Glomerular endothelial cell (primary cell): ENCODE data around the gene SPPL3. TPM values are rescaled to one million over a fixed set of nuclear protein-coding genes. Genes with fewer than 3 reads are reported as not detected.
A peak's percentile ranks its signal among the peaks of the same experiment; 100 is the strongest.

ENCODE experiments used
- DNase-seq: peaks from one replicate; pipeline ENCODE4 v3.0.0-alpha.2; 2011; ENCODE audit warnings: low read depth, low spot score; ENCODE audit errors: extremely low read depth
- total RNA-seq: library from RNA; depleted of rRNA; stranded (reverse); fragments of >200 nt; gene quantifications from 2 replicates; pipeline ENCODE4 v1.2.3, GENCODE V29; 2015

Gene SPPL3
- total RNA-seq, 1 donor from 2014 or later: 33.7 TPM

GRCh38 chr12:120879102-120879501 lies 25.1 kb downstream of the SPPL3 start:
- DNase-seq: no peak

DNA sequence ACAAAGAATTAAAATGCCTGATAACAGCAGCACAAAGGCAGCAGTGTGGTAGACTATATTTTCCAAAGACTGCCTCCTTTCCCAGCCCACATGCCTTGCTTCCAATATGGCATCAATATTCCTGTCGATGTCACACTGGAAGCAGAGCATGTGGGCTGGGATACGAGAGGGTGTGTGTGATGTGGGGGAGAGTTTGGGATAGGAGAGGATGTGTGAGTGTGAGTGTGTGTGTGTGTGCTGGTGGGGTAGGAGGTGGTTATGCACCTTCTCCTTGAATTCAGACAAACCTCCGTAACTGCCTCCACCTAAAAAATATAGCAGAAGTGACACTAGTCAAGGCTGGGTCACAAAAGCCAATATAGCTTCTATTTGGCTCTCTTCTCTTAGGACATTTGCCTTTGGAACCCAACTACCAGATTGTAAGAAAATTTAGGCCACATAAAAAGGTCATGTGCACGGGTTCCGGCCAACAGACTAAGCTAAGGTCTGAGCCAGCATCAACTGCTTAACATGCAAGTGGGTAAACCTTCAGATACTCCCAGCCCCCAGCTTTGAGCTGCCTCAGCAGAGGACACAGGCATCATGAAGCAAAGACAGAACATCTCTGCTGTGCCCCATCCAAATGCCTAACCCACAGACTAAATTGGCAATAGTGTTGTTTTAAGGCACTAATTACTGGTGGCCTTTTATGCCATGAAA lies 29.5 kb downstream of the SPPL3 start:
- DNase-seq: no peak

DNA sequence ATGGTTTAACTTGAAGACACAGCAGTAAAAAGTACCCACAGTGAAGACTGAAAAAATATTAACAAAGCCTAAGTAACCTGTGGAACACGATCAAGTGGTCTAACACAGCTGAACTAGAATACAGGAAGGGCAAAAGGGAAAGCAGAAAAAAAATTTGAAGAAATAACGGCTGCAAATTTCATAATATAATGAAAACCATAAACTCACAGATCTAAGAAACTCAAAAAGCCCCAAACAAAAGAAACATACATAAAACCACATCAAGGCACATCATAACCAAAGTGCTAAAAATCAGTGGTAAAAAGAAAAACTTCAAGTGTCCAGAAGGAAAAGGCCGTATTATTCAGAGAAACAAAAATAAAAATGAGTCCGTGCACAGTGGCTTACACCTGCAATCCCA lies 30.9 kb downstream of the SPPL3 start:
- no peak for DNase-seq

DNA sequence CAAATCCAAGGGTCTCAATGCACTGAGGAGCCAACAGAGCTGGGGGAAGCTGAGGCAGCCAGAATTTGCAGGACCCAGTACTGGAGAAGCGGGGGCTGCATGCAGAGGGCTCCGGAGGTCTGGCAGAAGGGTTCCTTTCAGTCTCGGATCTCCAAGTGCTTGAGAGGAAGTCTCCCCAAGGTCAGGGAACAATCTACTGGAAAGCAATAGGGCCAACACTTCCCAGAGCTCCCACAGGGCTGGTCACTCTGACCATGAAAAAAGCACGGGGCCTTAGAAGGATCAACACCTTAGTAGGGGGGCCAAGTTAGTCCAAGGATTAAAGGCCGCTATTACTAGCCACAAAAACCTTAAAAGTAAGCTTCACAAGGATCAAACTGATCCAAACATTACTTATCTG lies 31.7 kb downstream of the SPPL3 start:
- DNase-seq: no peak

DNA sequence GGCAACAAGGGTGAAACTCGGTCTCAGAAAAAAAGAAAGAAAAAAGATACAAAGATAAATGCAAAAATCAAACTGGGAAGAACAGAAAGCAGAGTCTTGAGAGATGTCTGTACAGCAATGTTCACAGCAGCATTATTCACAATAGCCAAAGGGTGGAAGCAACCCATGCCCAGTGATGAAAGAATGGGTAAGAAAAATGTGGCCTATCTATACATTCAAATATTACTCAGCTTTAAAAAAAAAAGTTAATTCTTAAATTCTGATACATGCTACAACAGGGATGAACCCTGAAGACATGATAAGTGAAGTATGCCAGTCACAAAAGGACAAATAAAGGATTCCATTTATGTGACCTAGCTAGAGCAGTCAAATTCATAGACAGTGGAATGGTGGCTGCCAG lies 33.7 kb downstream of the SPPL3 start:
- no peak for DNase-seq

- DNase-seq: no peak
Measured at GRCh38 chr12:120869376-120869775, 34.8 kb downstream of the SPPL3 start.

- no peak for DNase-seq
Measured at GRCh38 chr12:120866108-120866507, 38.0 kb downstream of the SPPL3 start.

DNA sequence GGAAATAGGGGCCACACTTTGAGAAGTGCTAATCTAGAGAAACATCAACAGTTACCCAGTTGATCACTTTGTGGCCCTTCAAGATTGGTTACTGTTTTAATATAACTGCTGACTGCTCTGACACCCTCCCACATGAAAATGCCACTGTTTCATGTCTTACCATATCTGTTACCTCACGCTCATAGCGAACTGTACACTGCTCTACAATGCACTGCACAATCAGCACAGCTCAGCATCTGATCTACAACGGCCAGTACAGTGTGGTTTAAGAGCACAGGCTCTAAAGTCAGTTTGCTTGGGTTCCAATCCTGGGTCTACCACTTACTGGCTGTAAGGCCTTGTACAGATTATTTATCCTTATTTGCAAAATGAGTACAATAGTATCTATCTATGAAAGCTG lies 39.1 kb downstream of the SPPL3 start:
- no peak for DNase-seq

- no peak for DNase-seq
Measured at GRCh38 chr12:120862664-120863063, 41.5 kb downstream of the SPPL3 start.

- no peak for DNase-seq
Measured at GRCh38 chr12:120861074-120861795, 42.9 kb downstream of the SPPL3 start.

- no peak for DNase-seq
Measured at GRCh38 chr12:120858306-120859088, 45.7 kb downstream of the SPPL3 start.

DNA sequence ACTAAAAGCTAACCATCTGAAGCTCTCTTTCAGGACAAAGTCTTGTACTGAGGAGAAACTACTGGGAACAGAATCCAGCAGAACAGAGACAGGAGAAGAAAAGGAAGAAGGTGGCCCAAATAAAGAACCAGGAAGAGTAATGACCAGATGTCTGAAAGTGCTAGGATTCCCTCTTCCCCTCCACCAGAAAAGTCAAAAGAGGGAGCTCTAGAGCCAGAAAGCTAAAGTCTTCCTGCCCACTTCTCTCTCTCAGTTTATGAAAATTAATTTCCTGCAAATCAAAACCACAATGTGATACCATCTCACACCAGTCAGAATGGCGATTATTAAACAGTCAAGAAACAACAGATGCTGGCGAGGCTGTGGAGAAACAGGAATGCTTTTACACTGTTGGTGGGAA lies 47.2 kb downstream of the SPPL3 start:
- no peak for DNase-seq

DNA sequence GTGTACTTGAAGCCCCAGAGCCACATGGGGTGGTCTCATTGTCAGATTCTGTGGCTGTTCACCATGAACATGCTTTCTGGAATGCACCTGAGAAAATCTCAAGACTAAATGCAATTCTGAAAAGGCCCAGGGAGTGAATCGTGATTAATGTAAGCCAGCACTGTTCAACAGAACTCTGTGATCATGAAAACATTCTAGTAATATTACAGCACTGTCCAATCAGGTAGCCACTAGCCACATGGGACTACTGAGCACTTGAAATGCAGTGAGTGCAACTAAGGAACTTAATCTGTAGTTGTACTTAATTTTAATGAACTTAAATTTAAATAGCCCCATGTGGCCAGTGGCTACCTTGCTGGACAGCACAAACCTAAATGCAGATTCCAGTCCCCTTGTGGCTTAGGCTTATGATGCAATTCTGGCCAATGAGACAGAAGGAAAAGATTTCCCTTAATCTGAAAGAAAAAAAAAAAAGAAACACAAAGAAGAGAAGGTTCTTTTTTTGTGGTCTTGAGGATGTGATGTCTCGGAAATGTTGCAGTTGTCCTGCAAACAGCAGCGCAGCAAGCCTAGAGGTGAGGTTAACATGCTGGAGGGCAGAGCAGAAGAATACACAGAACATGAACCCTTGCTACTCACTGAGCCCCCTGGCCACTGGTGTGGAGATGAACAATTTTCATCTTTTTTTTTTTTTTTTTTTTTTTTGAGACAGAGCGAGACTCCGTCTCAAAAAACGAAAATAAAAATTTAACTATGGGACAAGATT lies 48.2 kb downstream of the SPPL3 start:
- no peak for DNase-seq

DNA sequence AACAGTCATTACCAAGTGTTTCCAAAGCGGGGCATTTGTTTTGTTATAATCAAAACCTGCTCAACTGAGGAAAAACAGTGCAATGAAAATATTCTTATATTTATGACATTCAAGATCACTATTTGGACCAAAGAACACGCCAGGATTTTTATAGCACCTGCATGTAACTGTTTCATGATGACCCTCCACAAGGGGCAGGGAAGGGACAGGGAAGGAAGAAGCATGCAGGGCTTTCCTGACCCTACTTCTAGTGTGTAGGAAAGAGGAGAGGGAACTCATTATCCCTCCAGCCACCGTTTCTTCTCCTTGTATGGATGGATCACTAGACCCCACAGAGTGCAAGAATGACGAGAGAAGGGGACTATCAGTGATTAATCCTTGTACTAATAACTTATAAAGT lies 49.4 kb downstream of the SPPL3 start:
- no peak for DNase-seq

DNA sequence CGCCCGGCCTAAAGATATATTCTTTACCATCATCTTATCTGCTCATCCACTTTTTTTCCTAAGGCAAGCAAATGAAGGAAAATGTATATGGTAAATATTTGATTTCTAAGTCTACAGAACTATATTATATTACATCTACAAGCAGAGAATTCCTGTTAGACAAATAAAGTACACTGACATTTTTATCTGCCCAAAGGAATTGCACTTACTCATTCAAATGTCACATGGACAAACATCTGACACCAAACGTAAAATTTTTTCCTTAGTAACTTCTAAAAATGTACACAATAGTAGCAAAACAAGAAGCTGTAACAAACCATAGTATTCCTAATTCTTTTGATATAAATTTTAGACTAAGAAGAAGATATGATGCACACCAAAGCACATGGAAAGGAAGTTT lies 51.0 kb downstream of the SPPL3 start:
- no peak for DNase-seq

GRCh38 chr12:120851944-120852343 lies 52.2 kb downstream of the SPPL3 start:
- no peak for DNase-seq

DNA sequence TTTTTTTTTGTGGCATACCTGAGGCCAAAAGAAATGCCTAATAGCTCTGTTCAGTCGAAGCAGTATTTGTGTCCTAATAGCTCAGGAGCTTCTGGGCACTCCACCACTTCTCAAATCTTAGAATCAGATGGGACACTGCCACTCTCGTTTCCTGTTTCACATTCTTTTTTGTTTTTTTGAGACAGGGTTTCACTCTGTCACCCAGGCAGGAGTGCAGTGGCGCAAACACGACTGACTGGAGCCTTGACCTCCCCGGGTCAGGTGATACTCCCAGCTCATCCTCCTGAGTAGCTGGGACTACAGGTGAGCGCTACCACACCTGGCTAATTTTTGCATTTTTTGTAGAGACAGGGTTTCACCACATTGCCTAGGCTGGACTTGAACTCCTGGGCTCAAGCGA lies 52.7 kb downstream of the SPPL3 start:
- DNase-seq: no peak

GRCh38 chr12:120849765-120850164 lies 54.4 kb downstream of the SPPL3 start:
- DNase-seq: peak; percentile 51

- no peak for DNase-seq
Measured at GRCh38 chr12:120847814-120848213, 56.3 kb downstream of the SPPL3 start.

DNA sequence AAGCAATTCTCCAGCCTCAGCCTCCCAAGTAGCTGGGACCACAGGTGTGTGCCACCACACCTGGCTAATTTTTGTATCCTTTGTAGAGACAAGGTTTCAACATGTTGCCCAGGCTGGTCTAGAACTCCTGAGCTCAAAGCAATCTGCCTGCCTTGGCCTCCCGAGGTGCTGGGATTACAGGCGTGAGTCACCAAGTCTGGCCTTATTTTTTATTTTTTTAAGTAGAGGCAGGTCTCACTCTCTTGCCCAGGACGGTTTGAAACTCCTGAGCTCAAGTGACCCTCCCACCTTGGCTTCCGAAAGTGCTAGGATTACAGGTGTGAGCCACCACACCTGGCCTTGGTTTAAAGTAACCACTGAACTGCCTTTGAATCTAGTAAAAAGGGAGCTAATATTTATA lies 56.8 kb downstream of the SPPL3 start:
- no peak for DNase-seq

DNA sequence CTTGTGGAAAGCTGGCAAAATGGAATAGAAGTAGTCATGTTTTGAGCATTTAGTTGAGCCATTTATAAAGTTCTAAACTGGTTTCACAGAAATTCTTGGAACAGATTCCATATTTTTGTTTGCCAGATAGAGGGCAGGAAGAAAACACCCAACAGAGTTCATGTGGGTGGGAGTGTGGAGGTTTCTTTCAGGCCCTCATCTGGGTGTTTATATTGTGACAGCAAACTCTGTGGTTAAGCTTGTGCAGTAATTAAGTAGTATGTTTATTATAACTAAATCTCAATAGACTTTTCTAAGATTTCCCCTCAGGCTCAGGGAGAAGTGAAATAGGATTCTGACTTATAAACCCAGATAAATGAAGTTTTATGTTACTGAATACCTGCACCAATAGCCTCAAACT lies 57.4 kb downstream of the SPPL3 start:
- DNase-seq: no peak
